ENCODE results near the gene LCN10.

- TF ChIP-seq CTCF (IDR thresholded peaks at IDR 0.05; ENCODE audit: borderline replicate concordance, extremely low read depth, low read length, poor library complexity, severe bottlenecking) (no peak), EZH2 (IDR thresholded peaks at IDR 0.05; ENCODE audit: borderline replicate concordance, low read depth, low read length, severe bottlenecking) (no peak)
Observed at GRCh38 chr9:136741883-136742571, 713 bp downstream of the LCN10 start.

Measured in DND-41 (cell line).